Coronary artery (tissue), 2 donors: ENCODE data around the gene SEMA4D.

Experiments
- DNase-seq: peaks from one replicate; pipeline ENCODE4 v3.0.0-alpha.2; 2017; ENCODE audit warnings: low spot score
- H3K27ac ChIP-seq, 2 donors: fragments of 200-600 bp; sonication (generic); one replicate each; pipeline ENCODE4 v1.5.1; 2016 to 2019
- H3K4me3 ChIP-seq: fragments of 200-600 bp; sonication (generic); 2 replicates; pipeline ENCODE4 v1.5.1; 2016; ENCODE audit warnings: mild to moderate bottlenecking, moderate library complexity
- CTCF ChIP-seq: fragments of 200-600 bp; sonication (generic); IDR thresholded peaks from one replicate; pipeline ENCODE4 v1.5.1; 2019; ENCODE audit warnings: antibody characterized with exemption

Gene SEMA4D

GRCh38 chr9:89366711-89367110 is 131.2 kb downstream of the SEMA4D start:
- TF ChIP-seq CTCF: no peak
- Histone ChIP-seq H3K27ac (no peak overlapping the region), H3K4me3 (no peak overlapping the region)
- DNase-seq: no peak

GRCh38 chr9:89365532-89365912 is 132.4 kb downstream of the SEMA4D start:
- TF ChIP-seq CTCF: no peak
- no peak overlapping the region for H3K4me3 ChIP-seq
- no peak for DNase-seq
- no peak overlapping the region for H3K27ac ChIP-seq

GRCh38 chr9:89364666-89365531 is 133.0 kb downstream of the SEMA4D start:
- H3K4me3 ChIP-seq: no peak overlapping the region
- no peak overlapping the region for H3K27ac ChIP-seq
- no peak for DNase-seq
- no peak for TF ChIP-seq CTCF

- TF ChIP-seq CTCF: no peak
- Histone ChIP-seq H3K27ac (no peak overlapping the region), H3K4me3 (no peak overlapping the region)
- peak; percentile 69 for DNase-seq
Measured at GRCh38 chr9:89363921-89364665, 133.8 kb downstream of the SEMA4D start.

GRCh38 chr9:89363311-89363670 is 134.6 kb downstream of the SEMA4D start:
- TF ChIP-seq CTCF: no peak
- DNase-seq: peak; percentile 28
- H3K27ac ChIP-seq: no peak overlapping the region
- H3K4me3 ChIP-seq: no peak overlapping the region

GRCh38 chr9:89362647-89363310 is 135.1 kb downstream of the SEMA4D start:
- no peak overlapping the region for H3K27ac ChIP-seq
- TF ChIP-seq CTCF: no peak
- peak; percentile 58 for DNase-seq
- H3K4me3 ChIP-seq: no peak overlapping the region
